ENCODE data around the gene PLCG1.
A peak's percentile ranks its signal among the peaks of the same experiment; 100 is the strongest.
"Not testable (repeated sequence)": the region's sequence is repeated elsewhere in the genome, so short reads cannot be mapped to it uniquely, and the experiment has no call there.

The PLCG1 gene

DNA sequence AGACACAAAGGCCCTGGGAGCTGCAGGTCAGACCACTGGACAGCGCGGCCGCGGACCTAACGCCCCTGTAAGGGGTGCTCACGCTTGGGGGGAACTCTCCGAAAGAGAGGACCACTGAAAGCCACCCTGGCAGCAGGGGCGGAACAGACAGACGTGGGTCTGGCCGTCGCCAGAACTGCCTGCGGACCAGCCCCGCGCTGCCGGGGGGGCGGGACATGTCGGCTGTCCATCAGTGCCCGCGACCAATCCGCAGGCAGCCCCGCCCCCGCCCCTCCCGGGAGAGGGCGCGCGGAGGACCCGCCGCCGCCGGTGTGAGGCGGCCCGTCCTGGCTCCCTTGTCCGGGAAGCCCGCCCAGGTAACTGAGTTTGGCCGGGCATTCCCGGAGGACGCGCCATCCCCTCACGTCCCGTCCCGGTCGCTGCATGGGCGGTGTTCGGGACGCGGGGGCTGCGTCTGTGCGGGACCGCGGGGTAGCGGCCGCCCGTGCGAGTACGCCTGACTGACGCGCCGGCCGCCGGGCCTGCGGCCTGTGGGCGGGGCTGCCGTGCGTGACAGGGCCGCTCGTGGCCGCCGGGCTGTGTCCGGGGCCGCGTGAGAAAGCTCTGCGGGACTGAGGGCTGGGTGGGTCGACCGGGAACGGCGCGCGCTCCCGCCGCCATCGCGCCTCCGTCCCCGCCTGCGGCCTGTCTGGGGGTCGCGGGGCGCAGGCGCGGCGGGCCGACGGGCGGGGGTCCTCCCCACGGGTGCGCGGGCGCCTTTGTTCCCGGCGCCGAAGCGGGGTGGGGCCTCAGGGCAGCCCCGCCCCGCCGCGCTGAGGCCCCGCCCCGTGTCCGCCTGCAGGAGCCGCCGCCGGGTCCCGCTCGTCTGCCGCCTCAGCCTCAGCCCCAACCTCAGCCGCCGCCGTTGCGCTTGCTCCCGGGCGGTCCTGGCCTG is at the start of gene PLCG1:
TSS of gene PLCG1 (plus strand) at position 864 of the 934 bp plus-strand sequence. CDS start 99 bp downstream, outside the sequence.
- DNase-seq, result peak; percentile 84 to 86

DNA sequence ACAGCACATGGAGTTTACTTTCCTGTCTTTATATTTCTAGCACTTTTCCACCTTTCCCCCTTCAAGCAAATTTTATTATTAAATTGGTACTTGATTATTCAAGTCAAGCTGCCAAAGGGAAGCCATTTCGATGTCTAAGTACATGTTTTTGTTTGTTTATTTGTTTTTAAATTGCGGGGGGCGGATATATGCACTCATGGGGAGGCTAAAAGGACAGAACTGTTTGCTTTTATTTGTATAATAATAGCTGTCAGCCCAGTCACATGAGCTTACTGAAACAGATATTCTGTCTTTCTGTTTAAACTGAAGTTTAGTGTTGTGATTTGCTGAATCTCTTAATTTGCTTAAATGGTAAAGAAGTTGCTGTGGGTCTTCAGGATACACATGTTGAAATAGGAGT is 49.6 kb upstream of the PLCG1 start:
- no peak for DNase-seq

DNA sequence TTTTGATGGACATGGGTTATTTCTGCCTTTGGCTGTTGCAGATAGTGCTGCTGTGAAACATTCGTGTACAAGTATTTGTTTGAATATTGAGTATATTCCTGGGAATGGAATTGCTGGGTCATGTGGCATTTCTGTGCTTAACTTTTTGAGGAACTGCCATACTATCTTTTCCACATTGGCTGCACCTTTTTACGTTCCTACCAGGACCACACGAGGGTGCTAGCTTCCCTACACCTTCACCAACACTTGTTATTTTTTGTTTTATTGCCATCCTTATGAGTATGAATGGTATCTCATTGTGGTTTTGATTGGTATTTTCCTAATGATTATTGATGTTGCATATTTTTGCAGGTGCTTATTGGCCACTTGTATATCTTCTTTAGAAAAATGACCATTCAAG is 47.8 kb upstream of the PLCG1 start:
- no peak for DNase-seq

DNA sequence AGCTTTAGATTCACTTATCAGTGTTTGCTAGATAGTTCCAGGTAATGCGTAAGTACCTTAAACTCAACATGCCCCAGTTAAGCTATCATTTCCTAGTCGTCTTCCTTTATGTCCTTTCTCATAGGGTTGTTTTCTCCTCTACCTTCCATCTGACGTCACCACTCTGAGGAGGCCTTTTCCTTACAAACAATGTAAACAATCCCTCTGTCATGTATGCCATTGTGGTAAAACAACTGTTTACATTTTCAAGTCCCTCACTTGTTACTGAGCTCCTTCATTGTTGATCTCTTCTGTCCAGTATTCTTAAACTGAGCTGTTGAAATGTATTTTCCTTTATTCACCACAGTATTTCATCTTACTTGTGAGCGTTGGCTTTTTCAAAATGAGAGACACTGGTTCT is 45.4 kb upstream of the PLCG1 start:
- DNase-seq, result no peak

DNA sequence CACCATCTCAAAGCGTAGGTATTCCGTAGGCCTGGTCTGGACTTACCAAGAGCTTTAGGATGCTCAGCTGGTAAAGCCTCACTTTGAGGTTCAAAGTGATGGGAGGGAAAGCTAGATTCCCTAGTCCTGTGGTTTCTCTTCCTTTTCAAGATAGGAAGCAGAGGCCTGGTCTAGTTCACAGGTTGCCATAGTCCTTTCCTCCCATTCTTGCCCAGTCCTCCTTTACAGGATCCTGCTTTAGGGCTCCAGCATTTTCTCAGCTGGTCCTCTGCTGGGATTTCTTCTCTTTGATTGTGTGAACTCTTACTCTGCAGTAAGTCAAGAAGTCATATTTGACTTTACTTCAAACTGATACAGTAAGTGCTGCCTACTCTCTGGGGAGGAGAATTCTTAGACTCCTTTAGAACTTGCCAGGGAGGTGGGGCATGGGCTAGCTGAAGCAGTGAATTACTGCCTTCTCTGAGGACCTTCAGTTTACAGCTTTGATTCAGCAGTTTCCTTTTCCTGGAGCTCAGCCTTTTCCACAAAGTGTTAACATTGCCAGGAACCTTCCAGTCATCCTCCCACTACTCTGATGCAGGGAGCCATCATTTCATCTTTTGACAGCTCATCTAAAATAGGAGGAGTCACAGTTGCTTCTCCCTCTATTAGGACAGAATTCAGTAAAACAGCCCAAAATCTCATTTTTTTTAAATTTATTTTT is 42.8 kb upstream of the PLCG1 start:
- DNase-seq, result no peak

DNA sequence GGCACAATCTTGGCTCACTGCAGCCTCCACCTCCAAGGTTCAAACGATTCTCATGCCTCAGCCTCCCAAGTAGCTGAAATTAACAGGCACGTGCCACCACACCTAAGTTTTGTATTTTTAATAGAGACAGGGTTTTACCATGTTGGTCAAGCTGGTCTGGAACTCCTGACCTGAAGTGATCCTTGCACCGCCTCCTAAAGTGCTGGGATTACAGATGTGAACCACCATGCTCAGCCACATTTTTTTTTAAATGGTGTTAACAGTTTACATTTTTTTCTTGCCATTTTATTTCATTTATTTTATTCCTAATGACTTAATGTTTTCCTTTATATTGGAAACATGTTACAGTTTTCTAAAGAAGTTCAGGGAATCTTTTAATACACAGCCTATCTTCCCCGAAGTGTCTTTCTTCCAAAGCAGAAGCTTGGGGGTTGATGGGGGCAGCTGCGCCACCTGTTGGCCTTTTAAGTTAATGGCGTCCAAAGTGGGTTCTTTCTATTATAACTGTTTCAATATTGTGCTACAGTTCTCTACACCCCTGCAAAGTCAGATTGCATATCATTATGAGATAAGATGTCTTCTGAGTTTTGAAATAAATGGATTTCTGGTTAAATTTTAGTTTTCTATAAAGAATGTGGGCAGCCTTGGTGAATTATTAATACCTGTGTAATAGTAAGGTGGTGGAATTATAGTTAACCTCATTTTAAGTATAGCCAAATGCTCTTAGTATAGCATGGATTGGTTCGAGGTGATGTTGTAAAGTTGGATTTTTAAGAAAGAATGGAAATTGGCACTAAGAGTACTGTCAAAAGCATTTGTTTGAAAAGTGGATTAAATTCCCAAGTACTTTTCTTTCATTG is 42.0 kb upstream of the PLCG1 start:
- peak; percentile 59 to 65 for DNase-seq

DNA sequence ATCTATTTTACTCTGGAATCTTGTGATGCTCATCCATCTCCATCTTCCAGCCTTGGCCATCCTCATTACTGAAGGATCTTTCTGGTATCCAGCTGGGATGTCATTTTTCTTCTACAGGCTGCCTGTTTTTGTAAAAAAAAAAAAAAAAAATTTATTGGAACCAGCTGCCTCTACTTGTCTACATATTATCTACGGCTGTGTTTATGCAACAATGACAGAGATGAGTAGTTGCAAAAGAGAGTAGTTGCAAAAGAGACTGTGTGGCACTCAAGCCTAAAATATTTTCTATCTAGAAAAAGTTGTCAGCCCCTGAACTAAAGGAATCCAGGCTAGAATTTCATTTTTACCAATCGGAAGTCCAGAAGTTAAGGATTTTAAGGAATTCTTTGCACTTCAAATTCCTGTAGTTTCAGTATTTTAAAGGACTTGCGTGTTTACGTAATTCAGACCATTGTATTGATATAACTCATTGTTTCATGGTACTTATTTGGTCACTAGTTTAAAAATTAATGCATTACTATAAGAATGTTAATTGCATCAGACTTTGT is 38.6 kb upstream of the PLCG1 start:
- DNase-seq, result no peak

DNA sequence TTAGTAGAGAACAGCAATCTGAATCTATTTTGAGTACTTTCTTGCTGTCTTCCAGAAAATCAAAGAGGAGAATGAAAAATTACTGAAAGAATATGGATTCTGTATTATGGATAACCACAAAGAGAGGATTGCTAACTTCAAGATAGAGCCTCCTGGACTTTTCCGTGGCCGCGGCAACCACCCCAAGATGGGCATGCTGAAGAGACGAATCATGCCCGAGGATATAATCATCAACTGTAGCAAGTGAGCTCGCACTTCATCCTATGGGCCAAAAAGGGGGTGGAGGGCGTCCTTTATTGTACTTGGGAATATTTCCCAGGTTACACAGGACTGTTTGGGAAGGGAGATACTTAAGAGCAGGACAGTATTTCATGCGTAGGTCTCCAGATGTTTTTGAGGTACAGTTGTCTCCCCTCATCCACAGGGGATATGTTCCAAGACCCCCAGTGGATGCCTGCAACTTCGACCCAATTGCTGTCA is 37.3 kb upstream of the PLCG1 start:
- DNase-seq, result no peak

DNA sequence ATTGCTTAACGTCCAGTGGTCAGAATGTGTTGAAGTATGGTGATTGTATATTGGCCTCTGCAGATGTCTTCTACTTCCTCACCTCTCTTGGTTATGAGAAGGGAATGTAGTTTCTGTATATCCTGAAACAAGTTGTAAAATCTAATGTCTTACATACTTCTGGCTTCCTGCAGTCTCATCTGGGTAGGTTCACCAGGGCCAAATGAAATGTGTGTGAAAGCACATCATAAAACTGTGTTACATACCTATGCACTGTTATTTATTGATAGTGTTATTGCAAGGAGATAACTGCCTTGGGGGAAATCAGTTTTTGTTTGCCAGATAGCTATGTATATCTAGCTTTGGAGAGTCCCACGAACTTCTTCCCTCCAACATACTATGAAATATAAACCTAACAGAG is 35.7 kb upstream of the PLCG1 start:
- DNase-seq, result no peak

DNA sequence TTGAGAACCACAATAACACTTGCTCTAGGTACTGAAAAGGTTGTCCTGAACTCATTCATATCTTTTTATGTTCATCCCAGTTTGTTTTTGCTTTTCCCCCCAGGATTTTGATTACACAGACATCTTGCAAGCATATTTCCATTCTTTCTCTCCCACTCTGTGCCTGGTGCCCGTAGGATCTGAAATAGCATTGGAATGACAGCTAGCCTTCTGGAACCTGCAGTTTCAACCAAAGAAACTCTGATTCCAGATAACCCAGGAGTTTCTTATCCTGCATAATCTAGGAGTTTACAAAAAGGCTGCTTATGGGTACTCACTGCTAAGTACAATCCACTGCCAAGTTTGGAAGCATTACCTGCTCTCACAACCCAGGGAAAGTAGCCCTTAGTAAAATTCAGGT is 28.8 kb upstream of the PLCG1 start:
- no peak for DNase-seq

DNA sequence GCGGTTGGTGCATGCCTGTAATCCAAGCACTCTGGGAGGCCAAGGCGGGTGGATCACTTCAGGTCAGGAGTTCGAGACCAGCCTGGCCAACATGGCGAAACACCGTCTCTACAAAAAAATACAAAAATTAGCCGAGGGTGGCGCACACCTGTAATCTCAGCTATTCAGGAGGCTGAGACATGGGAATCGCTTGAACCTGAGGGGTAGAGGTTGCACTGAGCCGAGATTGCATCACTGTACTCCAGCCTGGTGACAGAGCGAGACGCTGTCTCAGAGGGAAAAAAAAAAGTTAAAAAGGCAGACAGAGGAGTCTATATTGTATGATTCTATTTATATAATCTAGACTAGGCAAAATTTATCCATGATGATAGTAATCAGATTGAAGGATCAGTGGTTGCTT is 27.3 kb upstream of the PLCG1 start:
- DNase-seq, result no peak

DNA sequence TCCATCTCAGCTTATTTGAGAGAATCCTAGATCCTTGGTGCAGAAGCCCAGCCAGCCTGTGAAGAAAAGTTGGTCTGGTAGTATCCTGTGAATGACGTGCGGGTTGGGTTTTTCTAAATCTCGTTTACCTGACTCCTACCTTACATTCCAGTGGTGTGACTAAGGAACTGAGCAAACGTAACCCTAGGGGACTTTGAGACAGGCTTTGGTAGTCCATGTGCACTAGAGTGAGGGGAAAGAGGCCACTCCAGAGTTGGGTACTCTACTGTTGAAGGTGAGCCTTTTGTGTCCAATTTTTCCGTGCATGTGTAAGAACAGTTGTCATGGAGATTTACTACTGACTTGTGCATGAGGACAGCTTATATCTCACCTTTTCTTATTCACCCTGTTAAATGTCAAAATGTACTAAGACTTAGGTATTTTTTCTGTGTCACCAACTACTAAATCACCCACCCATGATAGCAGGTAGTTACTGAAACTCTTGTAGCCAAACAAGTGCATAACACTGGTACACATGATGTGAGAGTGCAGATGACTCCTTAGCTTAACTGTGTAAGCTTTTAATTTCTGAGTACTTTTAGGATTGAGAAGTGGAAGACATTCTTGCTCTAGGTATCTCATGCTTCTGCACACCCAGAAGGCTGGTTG is 26.3 kb upstream of the PLCG1 start:
- DNase-seq, result no peak

DNA sequence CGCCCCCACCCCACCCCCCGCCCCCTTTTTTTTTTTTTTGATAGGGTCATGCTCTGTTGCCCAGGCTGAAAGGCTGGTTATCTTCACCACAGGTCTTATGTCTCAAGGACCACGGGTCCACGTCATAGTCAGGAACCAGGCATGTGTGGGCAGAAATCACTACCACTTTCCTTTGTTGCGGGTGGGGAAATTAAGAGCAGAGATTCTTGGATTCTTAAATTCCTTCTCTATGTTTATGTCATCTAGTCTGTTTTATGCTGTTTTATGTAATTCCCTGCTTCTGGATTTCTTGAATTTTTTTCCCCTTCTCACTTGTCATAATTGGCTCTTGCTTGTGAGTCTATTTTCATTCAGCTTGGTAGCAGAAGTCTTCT is 25.8 kb upstream of the PLCG1 start:
- no peak for DNase-seq

DNA sequence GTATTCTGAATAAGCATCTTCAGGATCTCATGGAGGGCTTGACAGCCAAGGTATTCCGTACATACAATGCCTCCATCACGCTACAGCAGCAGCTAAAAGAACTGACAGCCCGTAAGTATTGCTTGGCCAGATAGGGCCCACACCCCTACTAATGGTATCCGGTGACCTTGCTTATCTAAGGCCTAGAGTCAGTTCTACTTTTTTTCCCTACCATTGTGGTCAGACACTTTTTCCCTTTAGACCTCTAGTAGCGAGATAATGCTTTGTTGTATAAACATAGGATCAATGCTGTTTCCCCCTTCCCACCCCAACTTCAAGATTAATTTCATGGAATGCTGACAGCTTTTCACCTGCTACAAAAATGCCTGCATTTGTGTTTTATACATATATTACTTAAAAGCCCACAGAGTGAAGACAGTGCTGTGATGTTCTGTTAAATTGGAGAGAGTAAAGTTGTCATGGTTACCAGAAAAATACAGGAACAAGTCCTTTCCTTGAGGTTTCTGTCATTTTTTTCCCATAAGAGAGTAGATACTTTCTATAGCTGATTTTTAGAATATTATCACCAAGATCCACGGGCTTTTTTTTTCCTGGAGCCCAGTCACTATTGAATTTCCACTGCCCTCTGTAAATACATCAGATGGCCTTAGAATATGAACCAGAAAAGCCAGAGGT is 20.9 kb upstream of the PLCG1 start:
- no peak for DNase-seq

DNA sequence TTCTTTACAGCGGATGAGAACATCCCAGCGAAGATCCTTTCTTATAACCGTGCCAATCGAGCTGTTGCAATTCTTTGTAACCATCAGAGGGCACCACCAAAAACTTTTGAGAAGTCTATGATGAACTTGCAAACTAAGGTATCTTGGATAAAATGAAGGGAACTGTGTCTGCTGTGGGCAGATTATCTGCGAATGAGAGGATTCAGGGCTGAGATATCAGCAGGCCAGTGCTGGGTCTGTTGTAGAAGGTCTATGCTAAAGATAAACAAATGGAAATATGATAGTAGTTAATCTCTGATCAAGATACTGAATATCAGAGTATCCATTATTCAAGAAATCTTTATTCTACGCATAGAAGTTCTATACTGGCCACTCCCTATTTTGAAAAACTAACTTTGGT is 19.2 kb upstream of the PLCG1 start:
- DNase-seq, result not testable (repeated sequence)

DNA sequence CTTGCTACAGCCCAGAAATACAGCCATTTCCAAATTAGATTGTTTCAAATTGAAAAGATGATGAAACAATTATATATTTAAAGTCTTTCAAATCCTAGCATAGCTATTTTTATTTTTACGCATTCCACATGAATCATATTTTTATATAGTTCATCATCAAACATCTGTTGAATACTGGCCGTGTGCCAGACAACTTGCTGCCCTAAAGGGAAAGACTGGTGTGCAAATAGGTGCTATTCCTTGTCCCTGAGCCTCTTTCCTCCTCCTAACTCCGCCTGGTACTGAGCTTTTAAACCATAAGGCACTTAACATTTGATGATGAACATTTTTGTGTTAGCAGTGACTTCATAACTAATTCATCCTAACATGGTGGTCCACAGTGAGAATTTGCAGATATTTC is 18.7 kb upstream of the PLCG1 start:
- DNase-seq, result no peak

DNA sequence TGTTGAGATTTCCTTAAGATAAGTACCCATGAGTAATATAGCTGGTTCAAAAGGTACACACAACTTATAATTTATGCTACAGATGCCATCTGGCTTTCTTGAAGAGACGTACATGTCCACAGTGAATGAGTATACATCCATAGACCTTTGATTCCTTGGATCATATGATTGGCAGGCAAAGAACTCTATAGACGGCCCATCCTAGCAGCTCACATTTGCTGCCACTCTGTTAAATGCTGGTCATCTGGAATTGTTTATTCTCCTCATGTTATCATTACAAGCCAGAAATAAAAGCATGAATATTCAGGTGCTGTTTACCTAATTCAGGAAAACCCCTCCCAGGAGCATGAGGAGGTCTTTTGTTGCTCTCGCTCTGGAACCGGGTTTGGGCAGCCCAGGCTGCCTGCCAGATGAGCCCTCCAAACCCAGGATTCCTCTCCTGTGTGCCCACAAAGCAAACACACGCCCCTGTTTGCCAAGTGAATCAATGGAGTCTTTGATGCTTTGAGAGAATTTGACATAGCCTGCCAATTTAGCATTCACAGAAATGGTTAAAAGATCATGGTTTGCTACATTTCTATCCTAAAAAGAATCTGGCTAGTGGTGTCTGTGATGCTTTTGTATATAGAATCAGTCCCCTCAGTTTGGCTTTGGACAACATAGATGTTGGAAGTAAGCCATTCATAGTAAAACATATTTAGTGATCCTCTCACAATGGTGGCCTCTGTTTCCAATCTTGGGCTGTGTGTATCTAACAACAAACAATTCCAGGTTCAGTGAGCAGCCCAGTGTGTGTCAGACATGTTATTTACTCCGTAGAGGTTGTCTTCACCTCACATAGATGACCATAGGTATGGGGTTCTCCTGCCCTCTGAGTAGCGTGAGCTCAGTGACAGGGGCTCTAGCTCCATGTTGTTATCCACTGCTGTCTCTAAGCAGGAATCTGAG is 17.5 kb upstream of the PLCG1 start:
- no peak for DNase-seq

DNA sequence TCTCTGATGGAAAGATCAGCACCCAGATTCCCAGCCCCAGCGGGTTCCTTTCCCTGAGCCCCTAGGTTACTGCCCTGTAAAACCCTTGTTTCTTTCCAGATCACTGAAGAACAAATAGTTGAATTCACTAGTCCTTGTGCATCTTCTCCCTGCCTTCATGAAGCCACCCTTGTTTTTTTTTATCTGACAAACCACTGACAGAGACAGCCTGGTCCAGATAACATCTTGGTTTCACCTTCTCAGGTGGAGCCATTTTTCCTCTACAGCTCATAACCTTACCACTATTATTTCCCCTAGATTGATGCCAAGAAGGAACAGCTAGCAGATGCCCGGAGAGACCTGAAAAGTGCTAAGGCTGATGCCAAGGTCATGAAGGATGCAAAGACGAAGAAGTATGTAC is 15.9 kb upstream of the PLCG1 start:
- no peak for DNase-seq

DNA sequence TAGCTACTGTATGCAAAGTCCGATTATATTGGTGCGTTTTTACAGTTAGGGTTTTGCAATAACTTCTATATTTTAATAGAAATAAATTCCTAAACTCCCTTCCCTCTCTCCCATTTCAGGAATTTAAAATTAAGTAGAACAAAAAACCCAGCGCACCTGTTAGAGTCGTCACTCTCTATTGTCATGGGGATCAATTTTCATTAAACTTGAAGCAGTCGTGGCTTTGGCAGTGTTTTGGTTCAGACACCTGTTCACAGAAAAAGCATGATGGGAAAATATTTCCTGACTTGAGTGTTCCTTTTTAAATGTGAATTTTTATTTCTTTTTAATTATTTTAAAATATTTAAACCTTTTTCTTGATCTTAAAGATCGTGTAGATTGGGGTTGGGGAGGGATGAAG is 13.7 kb upstream of the PLCG1 start:
- no peak for DNase-seq

DNA sequence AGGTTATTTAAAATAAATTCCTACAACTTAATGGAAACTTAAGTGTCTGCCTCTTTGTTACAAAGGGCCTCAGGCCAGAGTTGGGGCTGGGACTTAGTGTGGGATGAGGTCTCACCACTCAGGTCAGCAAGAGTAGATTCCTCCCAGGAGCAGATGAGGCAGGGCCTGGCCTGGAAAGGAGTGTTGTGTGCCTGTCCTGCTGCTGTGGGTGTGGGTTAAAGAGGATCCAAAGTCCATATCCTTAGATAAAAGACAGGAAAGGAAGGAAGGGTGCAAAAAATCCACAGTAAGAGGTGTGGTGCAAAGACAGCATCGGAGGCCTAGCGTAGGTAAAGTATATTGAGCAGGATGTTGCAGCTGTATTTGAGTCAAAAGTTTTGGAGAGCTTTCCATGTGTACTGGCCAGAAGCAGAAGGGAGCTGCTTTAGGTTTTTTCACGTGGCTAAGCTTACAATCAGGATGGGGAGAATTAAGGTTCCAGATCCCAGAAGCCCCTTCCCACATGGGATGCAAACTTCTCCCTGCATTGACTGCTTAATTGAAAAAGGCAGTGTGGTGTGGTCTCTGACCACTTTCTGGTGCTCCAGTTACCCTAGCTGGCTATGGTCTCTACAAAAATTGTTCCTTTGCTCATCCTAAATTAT is 12.8 kb upstream of the PLCG1 start:
- DNase-seq, result no peak
